GM18870 (cell line): ENCODE data around the gene TCTN3.
A peak's percentile ranks its signal among the peaks of the same experiment; 100 is the strongest.
"Not testable (repeated sequence)": the region's sequence is repeated elsewhere in the genome, so short reads cannot be mapped to it uniquely, and the experiment has no call there.

Experiments used
- ATAC-seq: cut with Tn5 transposase; IDR thresholded peaks from one replicate; pipeline ENCODE4 v1.9.1; 2021; ENCODE audit warnings: moderate library complexity; ENCODE audit not compliant: unreplicated experiment

TCTN3 gene

GRCh38 chr10:95688648-95689047 lies 5.1 kb downstream of the TCTN3 start:
- ATAC-seq: no peak

GRCh38 chr10:95683966-95684365 lies 9.8 kb downstream of the TCTN3 start:
- ATAC-seq: no peak

- no peak for ATAC-seq
Observed at GRCh38 chr10:95675403-95676116, 18.2 kb downstream of the TCTN3 start.

GRCh38 chr10:95674643-95675042 lies 19.1 kb downstream of the TCTN3 start:
- ATAC-seq: no peak

- ATAC-seq: not testable (repeated sequence)
Observed at GRCh38 chr10:95672641-95673040, 21.1 kb downstream of the TCTN3 start.

GRCh38 chr10:95664543-95664942 lies 29.2 kb downstream of the TCTN3 start:
- ATAC-seq: no peak

GRCh38 chr10:95663496-95663895 lies 30.2 kb downstream of the TCTN3 start:
- no peak for ATAC-seq

- ATAC-seq: no peak
Observed at GRCh38 chr10:95661818-95662217, 31.9 kb downstream of the TCTN3 start.

GRCh38 chr10:95660283-95660682 lies 33.4 kb downstream of the TCTN3 start:
- ATAC-seq: no peak

GRCh38 chr10:95657250-95657649 lies 36.5 kb downstream of the TCTN3 start:
- ATAC-seq: no peak

- peak; percentile 84 for ATAC-seq
Observed at GRCh38 chr10:95656291-95657164, 37.2 kb downstream of the TCTN3 start, which contains the start of gene ALDH18A1. Gene ALDH18A1, minus strand, starts transcription at chr10:95656711. Its CDS starts 3,334 bp downstream, at chr10:95653377.

GRCh38 chr10:95655571-95656290 lies 38.0 kb downstream of the TCTN3 start:
- ATAC-seq: peak; percentile 17

- no peak for ATAC-seq
Observed at GRCh38 chr10:95653895-95654294, 39.8 kb downstream of the TCTN3 start.

GRCh38 chr10:95651346-95652060 lies 42.2 kb downstream of the TCTN3 start:
- ATAC-seq: no peak

- no peak for ATAC-seq
Observed at GRCh38 chr10:95650232-95650631, 43.5 kb downstream of the TCTN3 start.

- no peak for ATAC-seq
Observed at GRCh38 chr10:95648138-95648537, 45.6 kb downstream of the TCTN3 start.

- ATAC-seq: no peak
Observed at GRCh38 chr10:95646160-95646559, 47.6 kb downstream of the TCTN3 start.

- no peak for ATAC-seq
Observed at GRCh38 chr10:95644901-95645300, 48.8 kb downstream of the TCTN3 start.

GRCh38 chr10:95640891-95641315 lies 52.8 kb downstream of the TCTN3 start:
- ATAC-seq: no peak

- ATAC-seq: no peak
Observed at GRCh38 chr10:95637911-95638310, 55.8 kb downstream of the TCTN3 start.

GRCh38 chr10:95637140-95637539 lies 56.6 kb downstream of the TCTN3 start:
- ATAC-seq: no peak
